Measurements from ENCODE around the gene TOP2B. TPM values are rescaled to one million over a fixed set of nuclear protein-coding genes. Genes with fewer than 3 reads are reported as not detected.
A peak's percentile ranks its signal among the peaks of the same experiment; 100 is the strongest.

TOP2B gene
- polyA plus RNA-seq, 1 of the 3 experiments (the other 2 are of a cell fraction): 20.4 TPM

DNA sequence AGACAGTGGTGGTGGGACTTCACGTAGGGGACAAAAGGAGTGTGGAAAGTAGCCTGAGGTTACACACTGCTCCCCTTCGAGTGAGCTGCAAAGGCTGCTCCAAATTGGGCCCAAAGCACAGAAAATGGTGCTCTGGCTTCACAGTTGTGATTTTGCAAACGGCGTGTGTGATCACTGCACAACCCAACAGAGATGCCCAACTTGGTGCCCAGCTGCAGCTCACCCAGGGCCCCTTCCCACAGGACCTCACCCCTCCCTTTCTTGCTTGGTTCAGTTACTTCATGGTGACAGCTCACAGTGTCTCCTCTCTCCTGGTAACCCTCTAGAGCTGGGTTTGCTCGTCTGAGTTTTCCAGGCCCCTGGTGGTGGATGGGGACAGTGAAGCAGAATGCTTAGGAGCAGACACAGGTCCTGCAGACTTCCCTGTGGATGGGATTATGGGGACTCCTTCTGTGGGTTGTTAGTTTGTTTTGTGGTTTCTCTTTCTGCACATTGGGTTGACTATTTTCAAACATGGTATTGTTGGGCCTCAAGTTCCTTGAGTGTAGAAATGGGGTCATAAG lies 98.3 kb downstream of the TOP2B start:
- no peaks in the 10 kb centered on the region for H3K9me3 ChIP-seq
- H2AFZ ChIP-seq (ENCODE audit: low read depth): no peak overlapping the region
- H4K20me1 ChIP-seq (ENCODE audit: insufficient read depth): no peaks in the 10 kb centered on the region
- no peaks in the 10 kb centered on the region for H3K27me3 ChIP-seq (ENCODE audit: insufficient read depth)
- 80% methylated on average over 3 of the region's 5 CpGs for WGBS (ENCODE audit: low lambda C conversion rate)
- H3K4me3 ChIP-seq (ENCODE audit: low read depth in 2 of 2, low read length in 1 of 2): no peak overlapping the region
- no peaks in the 10 kb centered on the region for H3K9me2 ChIP-seq
- H3K79me2 ChIP-seq (ENCODE audit: insufficient read depth): peaks cover 21% of the 10 kb centered on the region; the same call in 1 of the 2 replicates
- no peaks in the 10 kb centered on the region for H3F3A ChIP-seq (replicated peaks; ENCODE audit: insufficient read depth)
- H3K4me1 ChIP-seq (ENCODE audit: control insufficient read depth in 1 of 2, insufficient read depth in 2 of 2, low read depth in 1 of 2, low read length in 1 of 2): peaks cover 0 to 11% of the 10 kb centered on the region in 2 experiments; a peak in 1 of 4 replicates
- TF ChIP-seq, protein P1, sequence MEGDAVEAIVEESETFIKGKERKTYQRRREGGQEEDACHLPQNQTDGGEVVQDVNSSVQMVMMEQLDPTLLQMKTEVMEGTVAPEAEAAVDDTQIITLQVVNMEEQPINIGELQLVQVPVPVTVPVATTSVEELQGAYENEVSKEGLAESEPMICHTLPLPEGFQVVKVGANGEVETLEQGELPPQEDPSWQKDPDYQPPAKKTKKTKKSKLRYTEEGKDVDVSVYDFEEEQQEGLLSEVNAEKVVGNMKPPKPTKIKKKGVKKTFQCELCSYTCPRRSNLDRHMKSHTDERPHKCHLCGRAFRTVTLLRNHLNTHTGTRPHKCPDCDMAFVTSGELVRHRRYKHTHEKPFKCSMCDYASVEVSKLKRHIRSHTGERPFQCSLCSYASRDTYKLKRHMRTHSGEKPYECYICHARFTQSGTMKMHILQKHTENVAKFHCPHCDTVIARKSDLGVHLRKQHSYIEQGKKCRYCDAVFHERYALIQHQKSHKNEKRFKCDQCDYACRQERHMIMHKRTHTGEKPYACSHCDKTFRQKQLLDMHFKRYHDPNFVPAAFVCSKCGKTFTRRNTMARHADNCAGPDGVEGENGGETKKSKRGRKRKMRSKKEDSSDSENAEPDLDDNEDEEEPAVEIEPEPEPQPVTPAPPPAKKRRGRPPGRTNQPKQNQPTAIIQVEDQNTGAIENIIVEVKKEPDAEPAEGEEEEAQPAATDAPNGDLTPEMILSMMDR (IDR thresholded peaks at IDR 0.05): peak; percentile 11; the same call in 1 of the 2 replicates
- no peak for TF ChIP-seq CHD2 (IDR thresholded peaks at IDR 0.05; ENCODE audit: low read length, partially characterized antibody)
- no peak overlapping the region for H3K9ac ChIP-seq
- ChIA-PET CTCF (interaction anchor here (0.6 to 1.4 kb wide), 5 partner anchors 9 to 615 kb away, joined by 3 to 5 read pairs (median 3); no protein-coding TSS in a partner anchor), POLR2A (no interaction called here)
- DNase-seq: no peak
- no peak overlapping the region for H3K4me2 ChIP-seq
- peak overlapping the region in 1 of 2 experiments; percentile 43; a peak in 1 of 4 replicates for H3K27ac ChIP-seq (ENCODE audit: low read depth in 2 of 2, low read length in 1 of 2)
- peaks cover 2% of the 10 kb centered on the region in 2 experiments for H3K36me3 ChIP-seq (replicated peaks in 1 of 2; ENCODE audit: control insufficient read depth in 1 of 2, insufficient read depth in 2 of 2, low read length in 1 of 2)

DNA sequence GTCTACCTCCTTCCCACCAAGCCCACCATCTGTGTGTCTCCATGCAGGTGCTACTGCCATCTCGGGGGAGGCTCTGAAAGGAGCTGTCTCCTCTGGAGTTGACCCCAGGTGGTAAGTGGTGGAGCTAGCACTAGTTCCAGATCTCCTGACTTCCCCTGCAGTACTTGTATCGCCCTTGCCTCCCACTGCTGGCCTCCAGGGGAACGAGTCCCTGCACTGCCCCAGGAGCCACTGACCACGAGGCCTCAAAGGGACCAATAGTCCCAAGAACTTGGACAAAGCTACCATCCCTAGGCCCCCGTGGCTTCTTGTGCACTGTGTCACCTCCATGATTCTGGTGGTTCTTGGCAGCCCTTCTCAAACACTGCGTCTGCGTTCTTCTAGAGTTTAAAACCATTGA lies 98.9 kb downstream of the TOP2B start:
- Histone ChIP-seq H4K20me1 (ENCODE audit: insufficient read depth) (no peaks in the 10 kb centered on the region), H3K9me3 (no peaks in the 10 kb centered on the region), H3F3A (replicated peaks; ENCODE audit: insufficient read depth) (no peaks in the 10 kb centered on the region), H2AFZ (ENCODE audit: low read depth) (no peak overlapping the region), H3K4me3 (ENCODE audit: low read depth in 2 of 2, low read length in 1 of 2) (no peak overlapping the region), H3K9me2 (no peaks in the 10 kb centered on the region), H3K4me2 (no peak overlapping the region), H3K9ac (no peak overlapping the region), H3K4me1 (ENCODE audit: control insufficient read depth in 1 of 2, insufficient read depth in 2 of 2, low read depth in 1 of 2, low read length in 1 of 2) (peaks cover 0 to 6% of the 10 kb centered on the region in 2 experiments; a peak in 1 of 4 replicates), H3K27me3 (ENCODE audit: insufficient read depth) (no peaks in the 10 kb centered on the region), H3K27ac (ENCODE audit: low read depth in 2 of 2, low read length in 1 of 2) (no peak overlapping the region), H3K79me2 (ENCODE audit: insufficient read depth) (peaks cover 14% of the 10 kb centered on the region; the same call in 1 of the 2 replicates), H3K36me3 (replicated peaks in 1 of 2; ENCODE audit: control insufficient read depth in 1 of 2, insufficient read depth in 2 of 2, low read length in 1 of 2) (peaks cover 0 to 2% of the 10 kb centered on the region in 2 experiments)
- POLR2A ChIA-PET: no interaction called here
- CTCF ChIA-PET: interaction anchor here (0.6 to 1.4 kb wide), 2 partner anchors 15 to 34 kb away, joined by 3 to 5 read pairs; no protein-coding TSS in a partner anchor
- no peak for DNase-seq
- TF ChIP-seq, protein P2, sequence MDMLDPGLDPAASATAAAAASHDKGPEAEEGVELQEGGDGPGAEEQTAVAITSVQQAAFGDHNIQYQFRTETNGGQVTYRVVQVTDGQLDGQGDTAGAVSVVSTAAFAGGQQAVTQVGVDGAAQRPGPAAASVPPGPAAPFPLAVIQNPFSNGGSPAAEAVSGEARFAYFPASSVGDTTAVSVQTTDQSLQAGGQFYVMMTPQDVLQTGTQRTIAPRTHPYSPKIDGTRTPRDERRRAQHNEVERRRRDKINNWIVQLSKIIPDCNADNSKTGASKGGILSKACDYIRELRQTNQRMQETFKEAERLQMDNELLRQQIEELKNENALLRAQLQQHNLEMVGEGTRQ (IDR thresholded peaks at IDR 0.05; ENCODE audit: borderline replicate concordance, low read depth, low read length): no peak
- WGBS (ENCODE audit: low lambda C conversion rate): 88% methylated on average over 6 of the region's 7 CpGs

DNA sequence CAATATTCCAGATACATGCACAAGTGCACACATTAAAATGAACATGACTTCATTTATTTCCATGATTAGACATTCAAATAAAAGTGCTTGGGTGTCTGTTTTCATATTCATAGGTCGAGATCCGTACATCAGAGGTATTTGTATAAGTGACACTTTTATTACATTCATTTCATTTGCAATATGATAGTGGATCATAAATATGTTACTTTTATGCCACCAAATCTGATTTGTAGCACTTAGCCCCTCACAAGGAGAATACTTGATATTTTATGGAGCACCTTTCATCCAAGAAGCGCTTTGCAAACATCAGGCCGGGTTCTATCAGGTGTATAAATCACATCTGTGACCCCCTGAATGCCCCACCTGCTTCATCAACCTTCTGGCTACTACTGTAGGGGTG lies 100.6 kb downstream of the TOP2B start:
- H3K4me3 ChIP-seq (ENCODE audit: low read depth in 2 of 2, low read length in 1 of 2): no peak overlapping the region
- no peaks in the 10 kb centered on the region for H3K27me3 ChIP-seq (ENCODE audit: insufficient read depth)
- peaks cover 0 to 2% of the 10 kb centered on the region in 2 experiments for H3K36me3 ChIP-seq (replicated peaks in 1 of 2; ENCODE audit: control insufficient read depth in 1 of 2, insufficient read depth in 2 of 2, low read length in 1 of 2)
- H3F3A ChIP-seq (replicated peaks; ENCODE audit: insufficient read depth): peaks cover 4% of the 10 kb centered on the region
- no peak overlapping the region for H3K4me2 ChIP-seq
- peaks cover 0 to 6% of the 10 kb centered on the region in 2 experiments; a peak in 1 of 4 replicates for H3K4me1 ChIP-seq (ENCODE audit: control insufficient read depth in 1 of 2, insufficient read depth in 2 of 2, low read depth in 1 of 2, low read length in 1 of 2)
- no peaks in the 10 kb centered on the region for H4K20me1 ChIP-seq (ENCODE audit: insufficient read depth)
- DNase-seq: no peak
- POLR2A ChIA-PET: no interaction called here
- peaks cover 14% of the 10 kb centered on the region; the same call in 1 of the 2 replicates for H3K79me2 ChIP-seq (ENCODE audit: insufficient read depth)
- no peaks in the 10 kb centered on the region for H3K9me3 ChIP-seq
- CTCF ChIA-PET: interaction anchor here (0.8 to 0.9 kb wide), 2 partner anchors 13 to 22 kb away, joined by 3 read pairs; no protein-coding TSS in a partner anchor
- no peak overlapping the region for H3K9ac ChIP-seq
- H2AFZ ChIP-seq (ENCODE audit: low read depth): no peak overlapping the region
- H3K9me2 ChIP-seq: no peaks in the 10 kb centered on the region
- 97% methylated on average over 4 of the region's 4 CpGs for WGBS (ENCODE audit: low lambda C conversion rate)
- no peak overlapping the region for H3K27ac ChIP-seq (ENCODE audit: low read depth in 2 of 2, low read length in 1 of 2)
- TF ChIP-seq MEF2A (IDR thresholded peaks at IDR 0.05; ENCODE audit: borderline replicate concordance, low read depth): no peak
- TF ChIP-seq NRF1 (IDR thresholded peaks at IDR 0.05; ENCODE audit: low read depth, low read length): no peak
- no peak for TF ChIP-seq POLR2AphosphoS5 (IDR thresholded peaks at IDR 0.05; ENCODE audit: low read depth, low read length)
- TF ChIP-seq TAF1 (IDR thresholded peaks at IDR 0.05; ENCODE audit: borderline replicate concordance, low read depth, low read length): no peak
- TF ChIP-seq JUND (IDR thresholded peaks at IDR 0.05): no peak
- TF ChIP-seq RCOR1 (IDR thresholded peaks at IDR 0.05; ENCODE audit: low read length): no peak
- TF ChIP-seq GABPA (IDR thresholded peaks at IDR 0.05; ENCODE audit: low read depth): no peak
- no peak for TF ChIP-seq FOXM1 (IDR thresholded peaks at IDR 0.05; ENCODE audit: low read depth)

Data from SK-N-SH (cell line).